Smooth muscle cell (in vitro differentiated cells): Measurements from ENCODE around the gene FGD3. TPM values are rescaled to one million over a fixed set of nuclear protein-coding genes. Genes with fewer than 3 reads are reported as not detected.

Experiments used
- DNase-seq: peaks from one replicate; lab custom pipeline; 2025; ENCODE audit not compliant: unreplicated experiment; lab: John Stamatoyannopoulos, UW
- H2AFZ ChIP-seq: fragments of 200-600 bp; sonication (generic); 2 replicates; pipeline ENCODE4 v1.6.0; 2016; ENCODE audit warnings: antibody characterized with exemption, low read depth, mild to moderate bottlenecking
- H3F3A ChIP-seq: fragments of 200-600 bp; sonication (generic); 2 replicates; pipeline ENCODE4 v1.6.0; 2017; ENCODE audit warnings: antibody characterized with exemption, low read depth
- H3K27ac ChIP-seq: fragments of 200-600 bp; sonication (generic); 2 replicates; pipeline ENCODE4 v1.5.1; 2016; ENCODE audit warnings: low read depth, mild to moderate bottlenecking
- H3K27me3 ChIP-seq: fragments of 200-600 bp; sonication (generic); 2 replicates; pipeline ENCODE4 v1.6.1; 2016; ENCODE audit warnings: low read depth, mild to moderate bottlenecking
- H3K36me3 ChIP-seq: fragments of 200-600 bp; sonication (generic); 2 replicates; pipeline ENCODE4 v1.5.1; 2016; ENCODE audit warnings: low read depth
- H3K4me1 ChIP-seq: fragments of 200-600 bp; sonication (generic); 2 replicates; pipeline ENCODE4 v1.5.1; 2016; ENCODE audit warnings: low read depth
- H3K4me2 ChIP-seq: fragments of 200-600 bp; sonication (generic); 2 replicates; pipeline ENCODE4 v1.6.0; 2016; ENCODE audit warnings: mild to moderate bottlenecking
- H3K4me3 ChIP-seq: fragments of 200-600 bp; sonication (generic); 2 replicates; pipeline ENCODE4 v1.5.1; 2016; ENCODE audit warnings: mild to moderate bottlenecking
- H3K79me2 ChIP-seq: fragments of 200-600 bp; sonication (generic); 2 replicates; pipeline ENCODE4 v1.6.0; 2016; ENCODE audit warnings: low read depth, mild to moderate bottlenecking
- H3K9ac ChIP-seq: fragments of 200-600 bp; sonication (generic); 2 replicates; pipeline ENCODE4 v1.6.0; 2016; ENCODE audit warnings: low read depth
- H3K9me3 ChIP-seq: fragments of 200-600 bp; sonication (generic); replicated peaks from 2 replicates; pipeline ENCODE4 v1.5.1; 2016; ENCODE audit warnings: low read depth
- H4K20me1 ChIP-seq: fragments of 200-600 bp; sonication (generic); 2 replicates; pipeline ENCODE4 v1.6.0; 2016; ENCODE audit warnings: low read depth
- CTCF ChIP-seq: fragments of 200-600 bp; sonication (generic); IDR thresholded peaks from 2 replicates; pipeline ENCODE4 v1.5.1; 2017; ENCODE audit warnings: borderline replicate concordance, mild to moderate bottlenecking, antibody characterized with exemption; ENCODE audit not compliant: insufficient read depth, poor library complexity, severe bottlenecking
- WGBS: methylation state at CpG from one replicate; pipeline ENCODE4 v1.1.7; 2016; ENCODE audit warnings: low lambda C conversion rate; 5-methylcytosine and 5-hydroxymethylcytosine counted together
- polyA plus RNA-seq: library from polyadenylated mRNA; unstranded; fragments of >200 nt; fragmentation: Nextera tagmentation; extraction: Ambion mirVana; gene quantifications from 2 replicates; pipeline ENCODE4 v1.2.1, GENCODE V29; 2016
- total RNA-seq: library from RNA; depleted of rRNA; stranded (reverse); fragments of >200 nt; gene quantifications from 2 replicates; pipeline ENCODE4 v1.2.3, GENCODE V29; 2014

FGD3 gene
- total and polyA plus RNA-seq, 2 experiments from 2014 or later = 1.1 to 2.1 TPM

- H3K4me3 ChIP-seq = no peak overlapping the region
- no peaks in the 10 kb centered on the region for H3K27me3 ChIP-seq
- no peaks in the 10 kb centered on the region for H3K79me2 ChIP-seq
- no peaks in the 10 kb centered on the region for H3K9me3 ChIP-seq
- no peak for TF ChIP-seq CTCF
- no peak overlapping the region for H3K27ac ChIP-seq
- DNase-seq = no peak
- no peak overlapping the region for H3K9ac ChIP-seq
- no peak overlapping the region for H3K4me2 ChIP-seq
- WGBS = 81% methylated on average over 6 of the region's 6 CpGs
- H3F3A ChIP-seq = no peaks in the 10 kb centered on the region
- H3K4me1 ChIP-seq = peaks cover 5% of the 10 kb centered on the region
- H2AFZ ChIP-seq = no peak overlapping the region
- H3K36me3 ChIP-seq = no peaks in the 10 kb centered on the region
- no peaks in the 10 kb centered on the region for H4K20me1 ChIP-seq
These were observed 104.4 kb downstream of the FGD3 start for GRCh38 chr9:93051680-93052089.

GRCh38 chr9:93052791-93053540 is 105.6 kb downstream of the FGD3 start:
- WGBS = 73% methylated on average over 15 of the region's 15 CpGs
- Histone ChIP-seq H3K9me3 (no peaks in the 10 kb centered on the region), H3K4me1 (peaks cover 5% of the 10 kb centered on the region)

GRCh38 chr9:93053781-93054331 is 106.5 kb downstream of the FGD3 start:
- 85% methylated on average over 5 of the region's 5 CpGs for WGBS
- Histone ChIP-seq H3F3A (no peaks in the 10 kb centered on the region), H3K79me2 (no peaks in the 10 kb centered on the region), H3K27ac (no peak overlapping the region), H3K9ac (no peak overlapping the region), H3K36me3 (no peaks in the 10 kb centered on the region), H3K4me1 (peaks cover 8% of the 10 kb centered on the region), H3K27me3 (no peaks in the 10 kb centered on the region), H3K9me3 (no peaks in the 10 kb centered on the region), H2AFZ (no peak overlapping the region), H3K4me3 (no peak overlapping the region), H3K4me2 (no peak overlapping the region), H4K20me1 (no peaks in the 10 kb centered on the region)
- DNase-seq = no peak
- TF ChIP-seq CTCF = no peak

More at GRCh38 chr9:93052791-93053540, 105.6 kb downstream of the FGD3 start:
- H3K4me3 ChIP-seq = no peak overlapping the region
- H3K4me2 ChIP-seq = no peak overlapping the region
- H4K20me1 ChIP-seq = no peaks in the 10 kb centered on the region
- no peaks in the 10 kb centered on the region for H3K36me3 ChIP-seq
- no peaks in the 10 kb centered on the region for H3K79me2 ChIP-seq
- no peak for DNase-seq
- TF ChIP-seq CTCF = no peak
- H3K27me3 ChIP-seq = no peaks in the 10 kb centered on the region
- no peak overlapping the region for H2AFZ ChIP-seq
- no peak overlapping the region for H3K27ac ChIP-seq
- H3K9ac ChIP-seq = no peak overlapping the region
- H3F3A ChIP-seq = no peaks in the 10 kb centered on the region
